PC-9 (cell line): Measurements from ENCODE around the gene SPDYA. TPM values are rescaled to one million over a fixed set of nuclear protein-coding genes. Genes with fewer than 3 reads are reported as not detected.

ENCODE experiments used
- BruUV-seq: library from RNA; stranded (reverse); fragments of 400-500 nt; replicated peaks from 2 replicates; lab custom pipeline; 2021; lab: Mats Ljungman, UMichigan
- CTCF ChIA-PET: fragments of 300-600 bp; sonication (Branson Sonifier 250); formaldehyde crosslinking; loops from one replicate; lab custom pipeline; 2022; ENCODE audit warnings: antibody characterized with exemption; lab: Charles Lee
- POLR2A ChIA-PET: fragments of 300-600 bp; sonication (Branson Sonifier 250); formaldehyde crosslinking; loops from one replicate; lab custom pipeline; 2022; ENCODE audit warnings: antibody characterized with exemption; ENCODE audit not compliant: unreplicated experiment; lab: Charles Lee
- DNase-seq, 2 experiments: peaks; one replicate each; pipeline versions ENCODE4 v3.0.0 to v3.0.0-alpha.2; 2015 to 2022; ENCODE audit warnings: mixed read lengths in 1 of 2
- H2AFZ ChIP-seq: fragments of 200-600 bp; sonication (generic); 2 replicates; pipeline ENCODE4 v1.8.1; 2017; ENCODE audit warnings: antibody characterized with exemption
- H3F3A ChIP-seq: fragments of 200-600 bp; sonication (generic); 2 replicates; pipeline ENCODE4 v1.8.1; 2017; ENCODE audit warnings: antibody characterized with exemption, mild to moderate bottlenecking, low read depth; ENCODE audit not compliant: insufficient read depth
- H3K27ac ChIP-seq: fragments of 200-600 bp; sonication (generic); 2 replicates; pipeline ENCODE4 v1.6.1; 2016; ENCODE audit warnings: mixed run types
- H3K27me3 ChIP-seq: fragments of 200-600 bp; sonication (generic); 2 replicates; pipeline ENCODE4 v1.6.1; 2016; ENCODE audit warnings: low read depth, mixed run types; ENCODE audit not compliant: insufficient read depth
- H3K36me3 ChIP-seq: fragments of 200-600 bp; sonication (generic); 2 replicates; pipeline ENCODE4 v1.6.1; 2016; ENCODE audit warnings: low read depth, mixed run types
- H3K4me1 ChIP-seq: fragments of 200-600 bp; sonication (generic); replicated peaks from 2 replicates; pipeline ENCODE4 v1.6.1; 2016; ENCODE audit warnings: mixed run types; ENCODE audit not compliant: insufficient read depth
- H3K4me2 ChIP-seq: fragments of 200-600 bp; sonication (generic); 2 replicates; pipeline ENCODE4 v1.6.1; 2017; ENCODE audit warnings: mixed run types
- H3K4me3 ChIP-seq: fragments of 200-600 bp; sonication (generic); 2 replicates; pipeline ENCODE4 v1.6.1; 2016; ENCODE audit warnings: mixed run types
- H3K79me2 ChIP-seq: fragments of 200-600 bp; sonication (generic); 2 replicates; pipeline ENCODE4 v1.6.1; 2017; ENCODE audit warnings: low read depth, mixed run types
- H3K9me2 ChIP-seq: fragments of 200-600 bp; sonication (generic); 2 replicates; pipeline ENCODE4 v1.8.1; 2017; ENCODE audit warnings: mild to moderate bottlenecking; ENCODE audit not compliant: insufficient read depth
- H3K9me3 ChIP-seq: fragments of 200-600 bp; sonication (generic); 2 replicates; pipeline ENCODE4 v1.8.1; 2016; ENCODE audit warnings: low read depth; ENCODE audit not compliant: insufficient read depth
- H4K20me1 ChIP-seq: fragments of 200-600 bp; sonication (generic); 2 replicates; pipeline ENCODE4 v1.8.1; 2017; ENCODE audit not compliant: insufficient read depth
- EZH2 ChIP-seq: fragments of 200-600 bp; sonication (generic); IDR thresholded peaks from 2 replicates; pipeline ENCODE4 v1.8.0; 2017; ENCODE audit warnings: antibody characterized with exemption, low read depth
- intact Hi-C: fragments of 100-400 bp; cut with micrococcal nuclease; formaldehyde crosslinking; loops from one replicate; pipeline ENCODE4 v1.10.0; 2022; ENCODE audit not compliant: unreplicated experiment
- total RNA-seq: library from RNA; stranded (reverse); gene quantifications from 2 replicates; pipeline ENCODE4 v1.2.3, GENCODE V29; 2021
- TF ChIP-seq, protein P1 (sequence below): fragments of 200-600 bp; sonication (generic); conservative IDR thresholded peaks from 2 replicates; pipeline ENCODE4 v1.6.1; 2017; ENCODE audit warnings: mixed run types, antibody characterized with exemption, mild to moderate bottlenecking, moderate library complexity

The SPDYA gene
- total RNA-seq, 1 experiment from 2014 or later, result 1.9 TPM

DNA sequence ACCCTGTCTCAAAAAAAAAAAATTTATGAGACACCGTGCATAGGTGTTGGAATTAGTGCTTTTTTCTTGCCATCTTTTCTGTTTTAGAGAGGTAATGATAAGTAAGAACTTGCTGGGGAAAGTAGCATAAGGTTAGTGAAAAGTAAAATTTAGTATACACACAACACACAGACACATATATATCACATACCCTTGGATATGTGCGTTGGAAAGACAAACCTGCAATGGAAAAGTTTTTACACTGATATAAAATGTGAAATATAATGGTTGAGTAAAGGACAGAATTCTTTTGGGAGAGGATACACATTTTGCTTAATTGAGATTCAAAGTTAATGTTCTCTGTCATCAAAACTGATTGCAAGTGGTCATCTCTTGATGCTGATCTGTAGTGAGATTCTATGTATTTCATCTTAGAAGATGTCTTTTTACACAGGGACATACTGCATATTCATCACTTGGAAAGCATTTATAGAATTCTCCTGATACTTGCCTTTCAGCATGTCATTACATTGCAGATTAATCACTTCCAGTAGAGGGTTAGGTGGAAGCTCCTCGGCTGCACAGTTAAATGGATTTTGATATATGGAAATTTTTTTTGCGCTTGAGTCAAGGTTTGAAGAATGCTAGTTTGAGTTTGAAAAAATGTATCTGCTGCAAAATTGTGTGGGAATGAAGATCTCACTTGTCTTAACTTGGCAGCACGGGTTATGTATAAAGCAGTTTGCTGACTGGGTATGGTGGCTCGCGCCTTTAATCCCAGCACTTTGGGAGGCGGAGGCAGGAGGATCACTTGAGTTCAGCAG lies 45.5 kb upstream of the SPDYA start:
- BruUV-seq, result no TSS peak
- Histone ChIP-seq H2AFZ (no peak overlapping the region), H3K79me2 (peaks cover 100% of the 10 kb centered on the region), H4K20me1 (peaks cover 98% of the 10 kb centered on the region), H3K4me3 (no peak overlapping the region), H3K27me3 (no peaks in the 10 kb centered on the region), H3K4me1 (no peaks in the 10 kb centered on the region), H3F3A (peaks cover 21% of the 10 kb centered on the region; the same call in 1 of the 2 replicates), H3K9me2 (no peaks in the 10 kb centered on the region), H3K9me3 (no peaks in the 10 kb centered on the region), H3K4me2 (no peak overlapping the region), H3K36me3 (peaks cover 16% of the 10 kb centered on the region; the same call in 1 of the 2 replicates), H3K27ac (no peak overlapping the region)
- POLR2A ChIA-PET, result interaction anchor here (0.7 kb wide), 1 partner anchor 349 kb away, joined by 4 read pairs; no protein-coding TSS in a partner anchor
- CTCF ChIA-PET, result no interaction called here
- intact Hi-C loops, result no loop called here
- no peak for DNase-seq
- TF ChIP-seq, protein P1, sequence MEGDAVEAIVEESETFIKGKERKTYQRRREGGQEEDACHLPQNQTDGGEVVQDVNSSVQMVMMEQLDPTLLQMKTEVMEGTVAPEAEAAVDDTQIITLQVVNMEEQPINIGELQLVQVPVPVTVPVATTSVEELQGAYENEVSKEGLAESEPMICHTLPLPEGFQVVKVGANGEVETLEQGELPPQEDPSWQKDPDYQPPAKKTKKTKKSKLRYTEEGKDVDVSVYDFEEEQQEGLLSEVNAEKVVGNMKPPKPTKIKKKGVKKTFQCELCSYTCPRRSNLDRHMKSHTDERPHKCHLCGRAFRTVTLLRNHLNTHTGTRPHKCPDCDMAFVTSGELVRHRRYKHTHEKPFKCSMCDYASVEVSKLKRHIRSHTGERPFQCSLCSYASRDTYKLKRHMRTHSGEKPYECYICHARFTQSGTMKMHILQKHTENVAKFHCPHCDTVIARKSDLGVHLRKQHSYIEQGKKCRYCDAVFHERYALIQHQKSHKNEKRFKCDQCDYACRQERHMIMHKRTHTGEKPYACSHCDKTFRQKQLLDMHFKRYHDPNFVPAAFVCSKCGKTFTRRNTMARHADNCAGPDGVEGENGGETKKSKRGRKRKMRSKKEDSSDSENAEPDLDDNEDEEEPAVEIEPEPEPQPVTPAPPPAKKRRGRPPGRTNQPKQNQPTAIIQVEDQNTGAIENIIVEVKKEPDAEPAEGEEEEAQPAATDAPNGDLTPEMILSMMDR, result no peak
- no peak for TF ChIP-seq EZH2

DNA sequence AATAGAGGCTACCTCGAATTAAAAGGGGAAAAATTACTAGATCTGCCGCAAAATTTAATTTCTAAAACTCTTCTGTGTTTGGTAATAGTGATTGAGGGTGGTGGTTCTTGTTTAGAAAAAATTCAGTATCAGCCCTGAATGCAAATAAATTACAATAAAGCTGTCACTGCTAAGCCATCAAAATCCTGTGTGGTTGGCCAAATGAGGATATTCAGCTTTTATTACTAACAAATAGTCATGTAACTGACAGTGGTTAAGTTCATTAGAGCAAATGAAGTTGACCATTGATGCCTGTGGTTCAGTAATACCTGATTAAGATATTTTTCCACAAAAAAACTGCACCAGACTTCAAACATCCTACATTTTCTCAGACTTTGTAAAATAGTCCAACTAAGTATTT lies 44.6 kb upstream of the SPDYA start:
- no peak overlapping the region for H3K27ac ChIP-seq
- POLR2A ChIA-PET, result interaction anchor here (0.7 kb wide), 1 partner anchor 348 kb away, joined by 4 read pairs; no protein-coding TSS in a partner anchor
- no peak overlapping the region for H3K4me3 ChIP-seq
- no peak for DNase-seq
- no peak for TF ChIP-seq EZH2
- TF ChIP-seq, protein P1, result no peak
- H3K36me3 ChIP-seq, result peaks cover 16% of the 10 kb centered on the region; the same call in 1 of the 2 replicates
- peaks cover 100% of the 10 kb centered on the region for H3K79me2 ChIP-seq
- no TSS peak for BruUV-seq
- H3K9me2 ChIP-seq, result no peaks in the 10 kb centered on the region
- peaks cover 95% of the 10 kb centered on the region for H4K20me1 ChIP-seq
- no peaks in the 10 kb centered on the region for H3K27me3 ChIP-seq
- H3K4me1 ChIP-seq, result no peaks in the 10 kb centered on the region
- H2AFZ ChIP-seq, result no peak overlapping the region
- CTCF ChIA-PET, result no interaction called here
- H3F3A ChIP-seq, result peaks cover 25% of the 10 kb centered on the region; the same call in 1 of the 2 replicates
- H3K4me2 ChIP-seq, result no peak overlapping the region
- no peaks in the 10 kb centered on the region for H3K9me3 ChIP-seq
- intact Hi-C loops, result no loop called here

DNA sequence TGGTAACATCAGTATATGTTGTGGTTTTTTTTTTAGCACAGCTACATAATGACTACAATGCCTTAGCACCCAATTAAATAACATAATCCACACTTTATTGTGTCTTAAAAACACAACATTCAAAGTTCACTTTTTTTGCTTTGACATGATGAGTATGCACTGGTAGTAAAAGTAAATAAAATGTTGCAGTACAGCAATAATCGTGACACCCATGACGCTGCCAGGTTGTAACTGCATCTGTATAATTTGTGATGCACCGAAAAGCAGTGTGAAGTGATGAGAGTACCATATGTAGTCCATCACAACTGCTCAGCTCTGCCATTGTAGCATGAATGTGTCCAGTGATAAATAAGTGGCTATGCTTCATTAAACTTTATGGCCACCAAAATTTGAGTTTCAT lies 43.3 kb upstream of the SPDYA start:
- DNase-seq, result no peak
- Histone ChIP-seq H2AFZ (no peak overlapping the region), H3K36me3 (peaks cover 10% of the 10 kb centered on the region; the same call in 1 of the 2 replicates), H3K27ac (no peak overlapping the region), H4K20me1 (peaks cover 95% of the 10 kb centered on the region), H3K27me3 (no peaks in the 10 kb centered on the region), H3K4me3 (no peak overlapping the region), H3K4me1 (no peaks in the 10 kb centered on the region), H3K4me2 (no peak overlapping the region), H3K9me2 (no peaks in the 10 kb centered on the region), H3K79me2 (peaks cover 100% of the 10 kb centered on the region), H3K9me3 (no peaks in the 10 kb centered on the region), H3F3A (peaks cover 35% of the 10 kb centered on the region; the same call in 1 of the 2 replicates)
- TF ChIP-seq, protein P1, result no peak
- TF ChIP-seq EZH2, result no peak
- ChIA-PET POLR2A (no interaction called here), CTCF (no interaction called here)
- intact Hi-C loops, result no loop called here
- no TSS peak for BruUV-seq
